Glutamatergic neuron (in vitro differentiated cells): ENCODE results near the gene LAMA5. TPM values are rescaled to one million over a fixed set of nuclear protein-coding genes. Genes with fewer than 3 reads are reported as not detected.

ENCODE experiments used
- DNase-seq: peaks from one replicate; pipeline ENCODE4 v3.0.0; 2022
- H3K27ac Mint-ChIP-seq: one replicate; pipeline ENCODE4 v1.8.0; 2020; ENCODE audit warnings: mild to moderate bottlenecking, mixed read lengths, inconsistent platforms; ENCODE audit not compliant: unreplicated experiment
- H3K27me3 Mint-ChIP-seq: one replicate; pipeline ENCODE4 v1.8.0; 2020; ENCODE audit warnings: mild to moderate bottlenecking, moderate library complexity, mixed read lengths, inconsistent platforms; ENCODE audit not compliant: unreplicated experiment
- H3K36me3 Mint-ChIP-seq: one replicate; pipeline ENCODE4 v1.8.0; 2020; ENCODE audit warnings: mild to moderate bottlenecking, mixed read lengths, inconsistent platforms; ENCODE audit not compliant: unreplicated experiment
- H3K4me1 Mint-ChIP-seq: one replicate; pipeline ENCODE4 v1.8.0; 2020; ENCODE audit warnings: mild to moderate bottlenecking, low read depth, mixed read lengths, inconsistent platforms; ENCODE audit not compliant: unreplicated experiment
- H3K4me3 Mint-ChIP-seq: one replicate; pipeline ENCODE4 v1.8.0; 2020; ENCODE audit warnings: mild to moderate bottlenecking, mixed read lengths, inconsistent platforms; ENCODE audit not compliant: unreplicated experiment
- H3K9me3 Mint-ChIP-seq: one replicate; pipeline ENCODE4 v1.8.0; 2020; ENCODE audit warnings: mild to moderate bottlenecking, moderate library complexity, mixed read lengths, inconsistent platforms; ENCODE audit not compliant: unreplicated experiment
- total RNA-seq: library from RNA; stranded (reverse); fragmentation: NEBNext Ultra II Directional; extraction: Animal tissue kit (Norgen Biotek cat#: 25700); gene quantifications from one replicate; pipeline ENCODE4 v1.2.1, GENCODE V29; 2021; ENCODE audit not compliant: unreplicated experiment
- TF ChIP-seq, protein P1 (sequence below): fragments of 200-600 bp; sonication (generic); IDR thresholded peaks from one replicate; pipeline ENCODE4 v1.5.0; 2021; ENCODE audit not compliant: partially characterized antibody, unreplicated experiment

The LAMA5 gene
- total RNA-seq, 1 donor from 2014 or later: 724 TPM

GRCh38 chr20:62390317-62391164 lies 23.4 kb upstream of the LAMA5 start:
- Mint-ChIP-seq H3K27me3 (peaks cover 20% of the 10 kb centered on the region), H3K4me3 (peak overlapping the region; percentile 46), H3K36me3 (no peaks in the 10 kb centered on the region), H3K27ac (no peak overlapping the region), H3K4me1 (peaks cover 6% of the 10 kb centered on the region), H3K9me3 (peaks cover 11% of the 10 kb centered on the region)
- DNase-seq: no peak
- TF ChIP-seq, protein P1, sequence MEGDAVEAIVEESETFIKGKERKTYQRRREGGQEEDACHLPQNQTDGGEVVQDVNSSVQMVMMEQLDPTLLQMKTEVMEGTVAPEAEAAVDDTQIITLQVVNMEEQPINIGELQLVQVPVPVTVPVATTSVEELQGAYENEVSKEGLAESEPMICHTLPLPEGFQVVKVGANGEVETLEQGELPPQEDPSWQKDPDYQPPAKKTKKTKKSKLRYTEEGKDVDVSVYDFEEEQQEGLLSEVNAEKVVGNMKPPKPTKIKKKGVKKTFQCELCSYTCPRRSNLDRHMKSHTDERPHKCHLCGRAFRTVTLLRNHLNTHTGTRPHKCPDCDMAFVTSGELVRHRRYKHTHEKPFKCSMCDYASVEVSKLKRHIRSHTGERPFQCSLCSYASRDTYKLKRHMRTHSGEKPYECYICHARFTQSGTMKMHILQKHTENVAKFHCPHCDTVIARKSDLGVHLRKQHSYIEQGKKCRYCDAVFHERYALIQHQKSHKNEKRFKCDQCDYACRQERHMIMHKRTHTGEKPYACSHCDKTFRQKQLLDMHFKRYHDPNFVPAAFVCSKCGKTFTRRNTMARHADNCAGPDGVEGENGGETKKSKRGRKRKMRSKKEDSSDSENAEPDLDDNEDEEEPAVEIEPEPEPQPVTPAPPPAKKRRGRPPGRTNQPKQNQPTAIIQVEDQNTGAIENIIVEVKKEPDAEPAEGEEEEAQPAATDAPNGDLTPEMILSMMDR: no peak

- TF ChIP-seq, protein P1: no peak
- Mint-ChIP-seq H3K4me3 (no peak overlapping the region), H3K27ac (no peak overlapping the region), H3K9me3 (peaks cover 11% of the 10 kb centered on the region), H3K36me3 (no peaks in the 10 kb centered on the region), H3K4me1 (peaks cover 11% of the 10 kb centered on the region), H3K27me3 (peaks cover 24% of the 10 kb centered on the region)
- DNase-seq: no peak
These were observed 22.5 kb upstream of the LAMA5 start for GRCh38 chr20:62389601-62390087.

- peaks cover 11% of the 10 kb centered on the region for H3K9me3 Mint-ChIP-seq
- no peaks in the 10 kb centered on the region for H3K36me3 Mint-ChIP-seq
- peak overlapping the region; percentile 70 for H3K27ac Mint-ChIP-seq
- H3K4me3 Mint-ChIP-seq: no peak overlapping the region
- TF ChIP-seq, protein P1: no peak
- peaks cover 11% of the 10 kb centered on the region for H3K4me1 Mint-ChIP-seq
- H3K27me3 Mint-ChIP-seq: peaks cover 24% of the 10 kb centered on the region
- DNase-seq: no peak
These were observed 21.9 kb upstream of the LAMA5 start for GRCh38 chr20:62388839-62389600.

DNA sequence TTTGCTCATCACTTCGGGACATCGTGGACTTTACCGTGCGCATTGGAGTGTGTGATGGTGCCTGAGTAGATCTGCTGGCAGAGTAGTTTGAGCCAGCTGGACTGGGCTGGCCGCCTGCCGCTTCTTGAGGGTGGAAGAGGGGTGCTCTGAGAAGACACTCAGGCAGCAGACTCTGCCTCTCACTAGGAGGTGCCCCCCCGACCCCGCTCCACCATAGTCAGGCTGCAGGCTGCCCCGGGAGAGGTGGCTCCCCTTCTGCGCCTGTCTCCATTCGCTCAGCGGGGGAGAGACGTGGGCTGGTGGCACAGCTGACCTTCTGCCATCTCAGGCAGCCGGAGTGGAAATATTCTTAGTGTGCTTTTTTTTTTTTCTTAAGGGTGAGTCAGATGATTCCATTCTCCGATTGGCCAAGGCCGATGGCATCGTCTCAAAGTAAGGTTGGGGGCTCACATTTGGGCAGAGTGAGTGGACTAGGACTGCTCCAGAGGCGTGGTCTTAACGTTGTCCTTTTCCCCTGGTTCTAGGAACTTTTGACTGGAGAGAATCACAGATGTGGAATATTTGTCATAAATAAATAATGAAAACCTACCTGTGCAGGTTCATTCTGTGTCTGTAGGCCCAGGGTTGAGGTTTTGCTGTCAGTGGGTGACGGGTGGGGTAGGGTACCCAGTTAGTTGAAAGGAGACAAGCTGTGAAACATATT lies 21.0 kb upstream of the LAMA5 start:
- peak overlapping the region; percentile 86 for H3K27ac Mint-ChIP-seq
- H3K4me3 Mint-ChIP-seq: peak overlapping the region; percentile 99
- DNase-seq: no peak
- peaks cover 11% of the 10 kb centered on the region for H3K9me3 Mint-ChIP-seq
- H3K27me3 Mint-ChIP-seq: peaks cover 24% of the 10 kb centered on the region
- H3K4me1 Mint-ChIP-seq: peaks cover 14% of the 10 kb centered on the region
- no peaks in the 10 kb centered on the region for H3K36me3 Mint-ChIP-seq
- TF ChIP-seq, protein P1: no peak
